EH (cell line): Measurements from ENCODE around the gene MORN5.

Source experiments
- DNase-seq: peaks from one replicate; pipeline ENCODE4 v3.0.0-alpha.2; 2015; ENCODE audit warnings: low read depth

The MORN5 gene

DNA sequence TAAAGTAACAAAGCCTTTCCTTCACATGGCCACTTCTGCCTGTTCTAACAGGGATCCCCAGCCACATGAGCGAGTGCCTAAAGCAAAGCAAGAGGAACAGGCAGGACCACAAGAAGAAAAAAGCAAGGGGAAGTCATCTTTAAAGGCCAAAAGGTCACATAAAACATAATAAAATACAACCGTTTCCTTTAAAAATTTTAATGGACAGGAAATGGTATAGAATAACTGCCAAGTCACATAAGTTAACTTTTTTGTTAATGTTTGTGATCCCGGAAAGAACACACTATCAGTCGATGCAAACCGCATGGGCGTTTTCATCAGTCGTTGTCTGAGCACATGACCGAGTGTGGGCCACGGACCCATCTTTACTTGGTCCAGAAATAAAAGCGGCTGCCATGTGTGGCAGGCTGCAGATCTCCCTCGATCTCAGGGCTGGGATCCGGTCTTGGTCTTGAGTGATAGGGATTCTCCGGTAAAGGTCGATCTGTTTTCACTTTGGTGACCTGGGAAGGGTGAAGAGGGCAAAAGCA is 15.8 kb upstream of the MORN5 start:
- DNase-seq, result no peak

- DNase-seq, result peak; percentile 32
Observed at GRCh38 chr9:122144836-122145591, 14.7 kb upstream of the MORN5 start.

DNA sequence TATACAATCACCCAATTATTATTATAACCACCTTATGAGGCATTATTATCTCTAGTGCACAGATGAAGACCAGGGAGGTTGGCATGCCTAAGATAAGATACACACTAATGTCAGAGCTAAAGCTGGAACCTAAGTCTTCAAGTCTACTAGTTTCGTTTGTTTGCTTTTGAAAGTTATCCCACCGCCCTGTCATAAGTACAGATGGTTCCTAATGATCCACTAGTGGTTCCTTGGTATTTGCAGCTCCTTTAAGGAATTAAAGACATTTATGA is 14.2 kb upstream of the MORN5 start:
- no peak for DNase-seq

DNA sequence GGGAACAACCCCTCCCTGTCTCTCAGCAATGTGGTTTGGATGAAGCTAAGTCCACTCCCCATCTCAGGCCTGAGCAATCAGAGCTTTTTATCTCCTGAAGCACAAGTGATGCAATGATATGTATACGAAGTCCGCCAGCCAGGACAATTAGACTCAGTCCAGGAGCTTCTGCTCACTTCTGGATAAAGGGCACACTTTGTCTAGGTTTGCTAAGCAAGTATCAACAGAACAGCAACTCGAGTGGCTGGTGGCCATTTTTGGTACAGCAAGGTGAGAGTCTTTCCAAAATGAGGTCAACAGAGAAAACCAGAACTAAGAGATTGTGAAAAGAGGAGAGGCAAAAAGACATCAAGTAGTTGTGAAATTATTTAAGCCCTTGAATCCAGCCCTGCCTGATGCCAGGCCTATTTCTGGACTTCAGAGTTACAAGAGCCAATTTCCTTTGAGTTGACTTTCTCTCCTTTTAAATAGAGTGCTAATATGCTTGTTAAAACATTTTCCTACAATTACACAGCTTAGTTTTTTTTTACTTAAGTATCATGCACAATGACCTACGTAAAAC is 8.4 kb upstream of the MORN5 start:
- no peak for DNase-seq

- DNase-seq, result no peak
Observed at GRCh38 chr9:122155796-122156195, 3.9 kb upstream of the MORN5 start.

- peak; percentile 48 for DNase-seq
Observed at GRCh38 chr9:122158202-122158601, 1.5 kb upstream of the MORN5 start.

DNA sequence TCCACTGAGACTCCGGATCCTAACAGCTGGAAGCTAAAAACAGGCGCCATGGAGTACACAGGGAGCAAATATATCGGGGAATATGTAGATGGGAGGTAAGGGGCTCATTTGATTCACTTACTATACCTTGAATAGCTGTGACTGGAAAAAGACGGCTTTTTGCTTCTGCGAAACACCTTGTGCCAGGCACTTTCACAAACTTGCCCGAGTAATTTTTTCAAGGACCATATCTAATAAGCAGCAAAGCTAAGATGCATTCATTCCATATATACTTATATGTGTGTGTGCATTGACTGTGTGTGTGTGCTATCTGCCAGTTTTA is 178 bp downstream of the MORN5 start:
- DNase-seq, result no peak

DNA sequence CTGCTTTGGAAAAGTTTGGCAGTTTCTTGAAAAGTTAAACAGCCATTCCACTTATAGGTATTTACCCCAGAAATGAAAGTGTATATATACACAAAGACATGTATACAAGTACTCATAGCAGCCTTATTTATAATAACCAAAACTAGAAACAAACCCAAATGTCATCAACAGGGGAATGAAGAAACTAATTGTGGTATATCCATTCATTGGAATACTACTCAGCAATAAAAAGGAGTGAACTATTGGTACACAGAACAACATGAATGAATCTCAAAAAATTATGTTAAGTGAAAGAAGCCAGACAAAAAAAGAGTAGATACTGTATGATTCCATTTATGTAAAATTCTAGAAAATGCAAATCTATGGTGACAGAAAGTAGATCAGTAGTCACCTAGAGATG is 2.7 kb downstream of the MORN5 start:
- no peak for DNase-seq

DNA sequence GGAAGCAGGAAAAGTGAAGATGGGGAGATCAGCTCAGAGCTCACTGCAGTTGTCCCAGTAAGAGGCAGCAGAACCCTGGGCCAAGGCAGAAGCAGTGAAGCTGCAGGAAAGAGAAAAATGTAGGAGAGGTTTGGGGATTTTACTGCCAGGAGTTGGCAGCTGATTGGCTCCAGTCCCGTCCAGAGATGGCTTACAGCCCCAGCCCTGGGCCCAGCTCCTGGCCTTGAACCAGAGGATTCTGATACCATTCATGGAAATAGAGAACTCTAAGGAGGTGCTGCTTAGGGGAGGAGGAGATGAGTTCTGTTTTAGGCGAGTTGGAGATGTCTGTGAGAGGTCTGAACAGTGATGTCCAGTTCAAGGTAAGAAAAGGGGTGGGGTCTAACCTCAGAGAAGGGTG is 4.6 kb downstream of the MORN5 start:
- no peak for DNase-seq

DNA sequence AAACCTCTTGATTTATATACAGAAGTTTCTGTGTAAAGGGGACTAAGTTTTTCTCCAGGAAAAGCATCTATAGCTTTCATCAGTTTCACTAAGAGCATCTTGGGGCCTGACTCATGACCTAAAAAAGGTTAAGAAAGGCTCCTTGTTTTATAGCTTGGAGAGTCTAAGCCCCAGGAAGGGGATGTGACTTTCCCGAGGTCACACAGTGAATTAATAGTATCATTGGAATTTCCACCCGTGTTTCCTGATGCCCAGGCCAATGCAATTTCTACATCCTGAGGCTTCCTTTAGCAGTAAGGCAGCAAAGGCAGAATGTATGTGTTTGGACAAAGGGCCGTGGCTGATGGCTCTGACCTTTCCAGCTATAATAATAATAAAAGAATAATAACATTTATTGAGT is 8.6 kb downstream of the MORN5 start:
- DNase-seq, result peak; percentile 43

DNA sequence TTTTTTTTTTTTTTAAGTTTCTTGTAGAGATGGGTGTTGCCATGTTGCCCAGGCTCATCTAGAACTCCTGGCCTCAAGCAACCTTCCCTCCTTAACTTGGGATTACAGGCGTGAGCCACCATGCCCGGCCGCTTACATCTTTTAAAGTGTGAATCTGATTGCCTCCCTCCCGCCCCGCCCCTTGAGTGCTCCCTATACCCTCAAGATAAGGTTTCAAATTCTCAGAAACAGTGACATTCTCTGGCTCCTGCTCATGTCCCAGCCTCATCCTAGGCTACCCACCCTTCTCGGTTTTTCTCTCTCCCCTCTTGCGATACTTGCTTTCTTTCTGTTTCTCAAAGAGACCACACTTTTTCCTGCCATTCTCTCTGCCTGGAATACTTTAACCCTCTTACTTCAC is 12.4 kb downstream of the MORN5 start:
- DNase-seq, result no peak

- DNase-seq, result no peak
Observed at GRCh38 chr9:122173670-122174069, 14.0 kb downstream of the MORN5 start.

GRCh38 chr9:122176916-122177315 is 17.2 kb downstream of the MORN5 start:
- no peak for DNase-seq

- DNase-seq, result no peak
Observed at GRCh38 chr9:122179054-122179689, 19.5 kb downstream of the MORN5 start.

DNA sequence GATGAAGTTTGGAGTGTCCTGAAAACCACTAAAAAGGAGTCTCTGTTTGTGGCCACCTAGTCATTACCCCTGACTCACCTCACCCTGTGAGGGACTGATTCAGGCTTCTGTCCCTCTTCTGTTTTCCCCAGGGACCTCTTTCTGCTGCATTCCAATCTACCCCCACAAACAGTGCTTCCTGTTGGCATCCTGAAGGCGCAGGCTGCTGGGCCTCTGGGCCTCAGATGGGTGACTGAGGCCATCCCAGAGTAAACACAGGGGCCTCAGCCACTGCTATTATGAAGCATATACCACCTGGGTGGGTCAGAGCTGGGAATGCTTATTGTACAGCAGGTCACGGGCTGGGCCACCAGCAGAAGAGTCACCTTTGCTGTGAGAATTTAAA is 20.0 kb downstream of the MORN5 start:
- peak; percentile 40 for DNase-seq

DNA sequence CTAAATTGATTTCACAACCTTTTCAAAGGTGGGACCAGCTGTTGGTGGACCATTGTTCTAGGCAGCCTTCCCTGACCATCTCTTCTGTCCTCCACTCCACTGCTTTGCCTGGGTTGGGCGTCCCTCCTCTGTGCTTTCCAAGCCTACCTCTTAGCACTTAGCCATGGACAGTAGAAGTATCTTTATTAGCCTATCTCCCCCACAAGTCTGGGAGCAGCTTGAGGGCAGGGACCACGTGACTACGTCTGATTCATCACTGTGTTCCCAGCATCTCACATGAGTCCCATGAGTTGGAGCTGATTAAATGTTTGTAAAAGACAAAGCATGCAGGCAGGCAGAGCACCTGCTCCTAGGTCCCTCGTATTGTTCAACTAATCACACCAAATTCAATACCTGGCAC is 20.9 kb downstream of the MORN5 start:
- DNase-seq, result peak; percentile 86

DNA sequence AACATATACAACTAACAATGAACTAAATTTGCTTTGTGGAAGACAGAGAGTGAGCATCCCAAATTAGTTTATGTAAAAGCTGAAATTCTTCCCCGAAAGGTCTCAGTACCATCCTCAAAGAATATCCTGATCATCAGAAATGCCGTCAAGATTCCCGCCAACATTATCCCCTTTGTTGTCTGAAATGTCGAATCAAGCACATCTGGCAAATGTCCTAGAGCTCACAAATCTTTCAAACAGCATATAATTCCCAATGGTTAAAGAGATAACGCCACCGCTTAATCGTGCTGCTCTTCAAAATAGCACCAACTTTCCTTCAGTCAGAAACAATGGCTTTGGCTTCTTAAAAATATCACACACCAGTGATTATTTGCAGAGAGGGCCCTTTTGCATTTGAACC is 23.8 kb downstream of the MORN5 start:
- DNase-seq, result no peak

GRCh38 chr9:122184551-122184950 is 24.8 kb downstream of the MORN5 start:
- DNase-seq, result no peak

- no peak for DNase-seq
Observed at GRCh38 chr9:122186301-122186700, 26.6 kb downstream of the MORN5 start.

DNA sequence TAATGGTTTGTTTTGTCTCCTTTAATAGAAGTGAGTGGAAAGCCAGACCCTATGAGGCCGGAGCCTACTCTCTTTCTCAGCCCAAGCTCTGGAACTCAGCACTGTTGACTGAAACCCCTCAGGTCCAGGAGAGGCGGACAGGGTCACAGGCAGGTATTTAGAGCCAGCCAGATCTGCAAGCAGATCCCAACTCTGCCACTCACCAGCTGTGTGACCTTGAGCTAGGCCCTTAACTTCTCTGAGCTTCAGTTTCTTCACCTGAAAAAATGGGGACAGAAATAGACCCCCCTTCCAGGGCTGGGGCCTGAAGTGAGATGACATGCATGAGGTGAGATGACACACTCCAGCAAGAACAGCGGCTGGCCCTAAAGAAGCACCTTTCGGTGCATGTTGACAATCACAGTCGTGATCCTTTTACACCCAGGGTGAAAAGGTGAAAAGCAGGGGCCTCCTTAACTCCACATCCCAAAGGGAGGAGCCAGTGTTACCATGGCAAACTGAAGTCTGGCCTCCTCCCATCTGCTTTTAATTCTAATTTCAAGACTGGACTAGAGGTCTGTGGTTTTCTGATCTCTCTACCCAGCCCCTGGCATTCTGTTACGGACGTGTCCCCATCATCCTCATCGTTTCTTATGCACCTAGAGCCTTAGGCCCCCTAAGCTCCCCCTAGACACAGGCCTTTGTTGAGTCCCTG is 27.2 kb downstream of the MORN5 start:
- DNase-seq, result no peak

DNA sequence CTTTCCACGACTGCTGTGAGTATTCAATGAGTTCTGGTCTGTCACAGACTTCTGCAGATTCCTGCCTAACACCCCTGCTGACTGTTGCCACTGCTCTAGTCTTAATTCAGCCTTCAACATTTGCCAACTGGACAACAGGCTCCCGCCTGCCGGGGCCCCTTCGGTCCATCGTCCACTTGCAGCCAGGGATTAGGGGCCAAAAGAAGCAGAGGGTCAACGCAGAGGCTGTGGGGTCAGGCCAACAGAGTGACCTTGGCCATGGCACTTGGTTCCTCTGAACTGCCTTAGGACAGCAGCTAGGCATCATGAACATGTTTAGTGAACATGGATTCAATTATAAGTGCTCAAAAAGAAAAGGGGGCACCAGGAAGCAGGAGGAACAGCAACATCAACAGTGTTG is 28.7 kb downstream of the MORN5 start:
- no peak for DNase-seq

GRCh38 chr9:122190597-122191381 is 31.1 kb downstream of the MORN5 start:
- peak; percentile 64 for DNase-seq
